HL-60 (cell line): ENCODE measurements around the gene ZNF423.

Experiments
- DNase-seq, 2 experiments: peaks; one replicate each; pipeline ENCODE4 v3.0.0-alpha.2; 2010 to 2020; ENCODE audit warnings: low read depth in 1 of 2, low spot score in 1 of 2
- H3K27ac ChIP-seq: fragments of 250-450 bp; sonication (Bioruptor Pico); replicated peaks from 2 replicates; pipeline ENCODE4 v1.5.1; 2020; ENCODE audit warnings: mild to moderate bottlenecking, moderate library complexity
- H3K27me3 ChIP-seq: fragments of 250-450 bp; sonication (Bioruptor Pico); 2 replicates; pipeline ENCODE4 v1.5.1; 2021; ENCODE audit warnings: mild to moderate bottlenecking, moderate library complexity; ENCODE audit not compliant: insufficient read depth, poor library complexity, severe bottlenecking
- H3K4me3 ChIP-seq: replicated peaks from 2 replicates; pipeline ENCODE4 v1.5.1; 2011; ENCODE audit warnings: mild to moderate bottlenecking, control low read depth, low read length; ENCODE audit not compliant: insufficient read depth
- GABPA ChIP-seq: IDR thresholded peaks from 2 replicates; pipeline ENCODE4 v1.6.1; 2012; ENCODE audit warnings: low read depth
- POLR2AphosphoS5 ChIP-seq: IDR thresholded peaks from 2 replicates; pipeline ENCODE4 v1.6.1; 2012; ENCODE audit warnings: low read depth
- SPI1 ChIP-seq: IDR thresholded peaks from 2 replicates; pipeline ENCODE4 v1.6.1; 2012; ENCODE audit warnings: low read depth, mild to moderate bottlenecking, borderline replicate concordance
- TF ChIP-seq, protein P1 (sequence below): IDR thresholded peaks from 2 replicates; pipeline ENCODE4 v1.6.1; 2012; ENCODE audit warnings: low read depth; ENCODE audit not compliant: insufficient replicate concordance
- TF ChIP-seq, protein P2 (sequence below): IDR thresholded peaks from one replicate; pipeline ENCODE4 v1.5.1; 2011; ENCODE audit warnings: low read length, control low read depth, inconsistent platforms; ENCODE audit not compliant: insufficient read depth

Gene ZNF423

DNA sequence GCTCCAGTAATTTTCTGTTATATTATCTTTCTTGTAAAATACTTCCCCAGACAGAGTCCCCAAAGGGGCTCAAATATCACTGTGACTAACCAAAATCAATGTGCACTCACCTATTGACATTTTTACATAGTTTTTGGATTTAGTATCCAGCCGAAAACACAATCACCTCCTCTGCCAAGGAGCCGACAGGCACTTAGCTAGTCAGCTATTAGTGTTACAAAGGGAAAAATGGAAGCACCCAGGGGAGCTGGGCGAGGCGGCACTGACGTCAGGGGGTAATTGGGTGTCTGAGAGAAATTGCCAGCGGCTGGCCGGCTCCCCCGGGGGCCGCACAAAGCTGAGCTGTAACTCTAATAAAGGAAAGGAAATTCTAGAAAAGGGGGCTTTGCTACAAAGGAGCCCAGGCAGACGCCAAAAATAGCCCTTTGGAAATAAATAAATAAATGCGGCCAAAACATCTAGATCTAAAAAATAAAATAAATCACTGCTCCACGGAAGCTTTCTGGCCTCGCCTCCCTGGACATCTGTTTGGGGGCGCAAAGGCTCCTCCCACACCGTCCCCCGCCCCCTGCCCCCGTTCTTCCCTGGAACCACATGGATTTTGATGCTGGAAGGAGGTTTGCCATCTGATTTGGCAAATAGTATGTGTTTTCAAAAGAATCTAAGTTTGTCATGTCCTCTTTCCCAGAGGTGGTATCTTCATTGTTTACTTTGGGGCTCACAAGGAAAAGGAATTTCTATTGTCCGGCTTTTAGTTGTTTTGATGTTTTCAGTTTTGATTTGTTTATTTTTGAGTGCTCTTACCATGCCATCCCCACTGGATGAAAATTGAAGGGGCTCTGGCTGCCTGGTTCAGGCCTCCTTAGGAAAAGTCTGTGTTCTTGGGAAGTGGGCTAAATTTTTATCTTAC, 156.7 kb downstream of the ZNF423 start:
- DNase-seq, result no peak
- Histone ChIP-seq H3K27me3 (no peaks in the 10 kb centered on the region), H3K27ac (no peak overlapping the region), H3K4me3 (no peak overlapping the region)
- TF ChIP-seq, protein P1, sequence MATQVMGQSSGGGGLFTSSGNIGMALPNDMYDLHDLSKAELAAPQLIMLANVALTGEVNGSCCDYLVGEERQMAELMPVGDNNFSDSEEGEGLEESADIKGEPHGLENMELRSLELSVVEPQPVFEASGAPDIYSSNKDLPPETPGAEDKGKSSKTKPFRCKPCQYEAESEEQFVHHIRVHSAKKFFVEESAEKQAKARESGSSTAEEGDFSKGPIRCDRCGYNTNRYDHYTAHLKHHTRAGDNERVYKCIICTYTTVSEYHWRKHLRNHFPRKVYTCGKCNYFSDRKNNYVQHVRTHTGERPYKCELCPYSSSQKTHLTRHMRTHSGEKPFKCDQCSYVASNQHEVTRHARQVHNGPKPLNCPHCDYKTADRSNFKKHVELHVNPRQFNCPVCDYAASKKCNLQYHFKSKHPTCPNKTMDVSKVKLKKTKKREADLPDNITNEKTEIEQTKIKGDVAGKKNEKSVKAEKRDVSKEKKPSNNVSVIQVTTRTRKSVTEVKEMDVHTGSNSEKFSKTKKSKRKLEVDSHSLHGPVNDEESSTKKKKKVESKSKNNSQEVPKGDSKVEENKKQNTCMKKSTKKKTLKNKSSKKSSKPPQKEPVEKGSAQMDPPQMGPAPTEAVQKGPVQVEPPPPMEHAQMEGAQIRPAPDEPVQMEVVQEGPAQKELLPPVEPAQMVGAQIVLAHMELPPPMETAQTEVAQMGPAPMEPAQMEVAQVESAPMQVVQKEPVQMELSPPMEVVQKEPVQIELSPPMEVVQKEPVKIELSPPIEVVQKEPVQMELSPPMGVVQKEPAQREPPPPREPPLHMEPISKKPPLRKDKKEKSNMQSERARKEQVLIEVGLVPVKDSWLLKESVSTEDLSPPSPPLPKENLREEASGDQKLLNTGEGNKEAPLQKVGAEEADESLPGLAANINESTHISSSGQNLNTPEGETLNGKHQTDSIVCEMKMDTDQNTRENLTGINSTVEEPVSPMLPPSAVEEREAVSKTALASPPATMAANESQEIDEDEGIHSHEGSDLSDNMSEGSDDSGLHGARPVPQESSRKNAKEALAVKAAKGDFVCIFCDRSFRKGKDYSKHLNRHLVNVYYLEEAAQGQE, result no peak
- no peak for TF ChIP-seq POLR2AphosphoS5
- TF ChIP-seq SPI1, result no peak
- TF ChIP-seq GABPA, result no peak
- TF ChIP-seq, protein P2, sequence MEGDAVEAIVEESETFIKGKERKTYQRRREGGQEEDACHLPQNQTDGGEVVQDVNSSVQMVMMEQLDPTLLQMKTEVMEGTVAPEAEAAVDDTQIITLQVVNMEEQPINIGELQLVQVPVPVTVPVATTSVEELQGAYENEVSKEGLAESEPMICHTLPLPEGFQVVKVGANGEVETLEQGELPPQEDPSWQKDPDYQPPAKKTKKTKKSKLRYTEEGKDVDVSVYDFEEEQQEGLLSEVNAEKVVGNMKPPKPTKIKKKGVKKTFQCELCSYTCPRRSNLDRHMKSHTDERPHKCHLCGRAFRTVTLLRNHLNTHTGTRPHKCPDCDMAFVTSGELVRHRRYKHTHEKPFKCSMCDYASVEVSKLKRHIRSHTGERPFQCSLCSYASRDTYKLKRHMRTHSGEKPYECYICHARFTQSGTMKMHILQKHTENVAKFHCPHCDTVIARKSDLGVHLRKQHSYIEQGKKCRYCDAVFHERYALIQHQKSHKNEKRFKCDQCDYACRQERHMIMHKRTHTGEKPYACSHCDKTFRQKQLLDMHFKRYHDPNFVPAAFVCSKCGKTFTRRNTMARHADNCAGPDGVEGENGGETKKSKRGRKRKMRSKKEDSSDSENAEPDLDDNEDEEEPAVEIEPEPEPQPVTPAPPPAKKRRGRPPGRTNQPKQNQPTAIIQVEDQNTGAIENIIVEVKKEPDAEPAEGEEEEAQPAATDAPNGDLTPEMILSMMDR, result no peak

DNA sequence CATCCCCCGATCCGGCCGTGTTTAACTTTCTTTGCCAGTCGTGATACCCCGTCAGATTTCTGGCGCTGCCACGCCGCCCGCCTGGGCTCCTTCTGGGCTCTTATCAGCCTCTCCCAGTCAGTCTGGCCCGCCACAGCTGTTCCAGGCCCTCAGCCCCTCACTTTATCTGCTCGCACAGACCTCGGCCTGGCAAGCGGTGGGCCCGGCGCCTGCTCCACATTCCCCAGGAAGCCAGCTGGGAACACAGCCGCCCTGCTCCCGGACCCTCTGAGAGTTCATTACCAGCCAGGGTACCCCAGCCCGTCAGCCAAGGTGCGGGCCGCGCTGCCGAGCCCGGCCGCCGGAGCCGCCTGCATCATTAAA, 157.5 kb downstream of the ZNF423 start:
- DNase-seq, result no peak
- Histone ChIP-seq H3K27me3 (no peaks in the 10 kb centered on the region), H3K27ac (no peak overlapping the region), H3K4me3 (no peak overlapping the region)
- TF ChIP-seq, protein P2, result no peak
- TF ChIP-seq SPI1 (no peak), POLR2AphosphoS5 (no peak)
- TF ChIP-seq, protein P1, result no peak

DNA sequence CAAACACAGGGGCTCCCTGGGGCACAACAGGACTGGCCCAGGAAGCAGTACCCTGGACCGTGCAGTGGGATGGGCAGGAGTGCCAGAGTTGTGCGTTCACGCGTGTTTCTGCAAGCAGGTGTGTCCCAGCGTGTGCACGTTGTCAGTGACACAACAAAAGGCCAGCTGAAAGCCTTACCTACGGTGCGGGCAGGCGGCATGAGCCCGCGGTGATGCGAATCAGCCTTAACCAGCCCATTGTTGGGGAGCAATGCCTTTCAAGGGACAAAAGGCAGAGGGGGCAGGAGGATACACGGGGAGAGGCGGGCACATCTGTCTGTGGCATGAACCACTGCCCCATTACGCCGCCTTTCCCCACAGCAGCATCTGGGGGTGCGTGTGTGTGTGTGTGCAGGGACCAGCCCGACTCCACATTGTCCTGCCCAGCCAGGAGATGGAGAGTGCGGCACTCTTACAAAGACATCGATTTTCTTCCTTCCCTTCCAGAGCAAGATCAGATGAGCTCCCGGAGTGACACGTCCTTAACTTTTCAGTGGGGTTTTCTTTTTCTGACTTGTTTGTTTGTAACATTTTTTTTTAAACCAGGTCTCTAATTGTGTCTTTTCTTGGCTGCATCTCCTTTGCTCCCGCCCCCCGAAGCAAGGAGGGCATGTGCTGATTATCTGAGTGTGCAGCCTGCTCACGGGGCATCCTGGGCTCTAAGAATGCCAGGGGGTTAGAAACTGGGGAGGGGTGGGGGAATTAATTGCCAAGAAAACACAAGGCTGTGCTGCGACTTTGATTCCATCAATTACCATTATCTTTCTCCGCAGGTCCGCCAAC, 158.1 kb downstream of the ZNF423 start:
- TF ChIP-seq POLR2AphosphoS5 (no peak), GABPA (no peak), SPI1 (no peak)
- TF ChIP-seq, protein P1, result no peak
- TF ChIP-seq, protein P2, result no peak
- no peak for DNase-seq
- Histone ChIP-seq H3K4me3 (no peak overlapping the region), H3K27me3 (no peaks in the 10 kb centered on the region), H3K27ac (no peak overlapping the region)
